GM19324 (cell line): Measurements from ENCODE around the gene SPESP1.

Experiments used
- ATAC-seq: cut with Tn5 transposase; IDR thresholded peaks from one replicate; pipeline ENCODE4 v1.9.1; 2021; ENCODE audit warnings: mild to moderate bottlenecking, moderate library complexity; ENCODE audit not compliant: unreplicated experiment, low FRiP score

The SPESP1 gene

GRCh38 chr15:68990231-68990991 lies 60.1 kb downstream of the SPESP1 start:
- ATAC-seq = no peak

GRCh38 chr15:68990992-68991500 lies 60.7 kb downstream of the SPESP1 start:
- no peak for ATAC-seq

GRCh38 chr15:68991723-68992122 lies 61.4 kb downstream of the SPESP1 start:
- ATAC-seq = no peak

- no peak for ATAC-seq
These were observed 62.4 kb downstream of the SPESP1 start for GRCh38 chr15:68992696-68993095.

DNA sequence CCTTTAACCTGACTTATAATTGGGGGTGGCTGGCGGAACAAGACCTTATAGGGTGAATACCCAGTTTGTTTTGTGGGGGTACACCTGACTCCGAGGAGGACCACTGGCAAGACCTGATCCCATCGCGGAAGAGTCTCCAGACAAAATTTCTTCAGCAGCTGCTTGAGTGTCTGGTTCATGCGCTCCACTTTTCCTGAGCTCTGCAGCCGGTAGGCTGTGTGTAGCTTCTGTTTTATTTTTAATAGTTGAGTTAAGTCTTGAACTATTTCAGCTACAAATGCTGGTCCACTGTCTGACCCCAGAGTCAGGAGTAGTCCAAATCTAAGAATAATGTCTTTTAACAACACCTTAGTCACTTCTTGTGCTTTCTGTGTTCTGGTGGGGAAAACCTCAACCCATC lies 63.0 kb downstream of the SPESP1 start:
- ATAC-seq = no peak

DNA sequence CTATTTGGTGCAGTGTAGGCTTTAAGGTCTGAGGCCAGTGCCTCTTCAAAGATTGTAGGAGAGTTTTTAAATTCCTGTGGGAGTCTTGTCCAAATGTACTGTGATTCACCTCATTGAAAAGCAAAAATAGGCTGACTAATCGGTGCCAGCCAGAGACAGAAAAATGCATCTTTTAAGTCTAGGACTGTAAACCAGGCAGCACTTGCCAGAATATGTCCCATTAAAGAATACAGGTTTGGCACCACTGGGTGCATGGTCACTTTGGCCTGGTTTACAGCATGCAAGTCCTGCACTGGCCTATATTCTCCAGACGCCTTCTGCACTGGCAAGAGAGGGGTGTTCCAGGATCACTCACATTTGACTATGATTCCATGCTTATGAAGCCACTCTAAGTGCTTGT lies 63.8 kb downstream of the SPESP1 start:
- no peak for ATAC-seq

DNA sequence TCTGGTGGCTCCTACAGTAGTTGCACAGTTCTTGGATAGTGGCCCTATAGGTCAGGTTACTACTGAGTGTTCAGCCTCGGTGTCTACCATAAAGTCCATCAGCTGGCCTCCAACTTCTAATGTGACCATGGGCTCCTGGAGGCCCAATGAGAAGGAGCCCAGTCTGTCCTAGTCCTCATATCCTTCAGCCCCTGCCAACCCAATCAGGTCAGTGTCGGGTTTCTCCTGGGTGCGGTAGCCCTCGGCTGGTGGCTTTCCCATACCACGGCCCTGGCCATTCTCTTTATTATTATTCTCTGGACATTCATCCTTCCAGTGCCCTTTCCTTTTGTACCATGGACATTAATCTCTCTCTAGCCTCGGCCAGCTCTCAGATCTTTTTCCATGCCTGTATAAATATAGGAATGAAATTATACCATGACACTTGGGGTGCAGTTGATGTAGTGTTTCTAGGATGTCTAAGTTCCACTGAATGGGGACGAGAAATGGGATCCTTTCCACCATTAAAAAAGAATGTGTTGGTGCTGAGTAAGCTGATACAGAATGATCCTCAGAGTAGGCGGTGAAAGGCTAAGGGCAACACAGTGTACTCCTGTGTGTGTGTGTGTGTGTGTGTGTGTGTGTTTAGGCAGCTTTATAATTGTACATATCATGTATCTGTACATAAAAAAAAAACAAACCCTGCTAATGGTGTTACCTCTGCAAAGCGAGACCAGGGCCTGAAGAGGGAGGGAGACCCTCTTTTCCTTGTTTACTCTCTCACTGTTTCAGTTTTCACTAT lies 64.8 kb downstream of the SPESP1 start:
- no peak for ATAC-seq
